ENCODE data around the gene TMX1. TPM values are rescaled to one million over a fixed set of nuclear protein-coding genes. Genes with fewer than 3 reads are reported as not detected.

TMX1 gene
- total and polyA plus RNA-seq, 10 of the 15 experiments (the other 5 are each of a cell fraction or from before 2014, with no cell fraction given): 29.1 to 152 (median 52.0) TPM

Small RNA genes within 50 kb of the gene (small RNA-seq; reads per million reads assigned to genes)
- gene RF00019: not detected
- gene RF00156: not detected

Other genes with a start within 250 kb of the TMX1 start
- gene TRIM9, start 145.1 kb upstream of the TMX1 start, total RNA-seq (2014; rRNA removed): 0.11 and 0.22 TPM in 2 replicates
- 0.09 TPM in 2 replicates for gene TRIM9, start 145.1 kb upstream of the TMX1 start, total RNA-seq (2014; rRNA removed; fragmentation: Illumina TruSeq; extraction: Trizol)
- gene TRIM9, start 145.1 kb upstream of the TMX1 start, total RNA-seq (2021): 0.18 and 0.19 TPM in 2 replicates
- gene TRIM9, start 145.1 kb upstream of the TMX1 start, polyA plus RNA-seq (2011; rRNA removed): 0.12 and 0.26 TPM in 2 replicates
- 0.03 and 0.10 TPM in 2 replicates for gene TRIM9, start 145.1 kb upstream of the TMX1 start, polyA plus RNA-seq (2014; fragmentation: Illumina TruSeq; extraction: Trizol)
- gene TRIM9, start 145.1 kb upstream of the TMX1 start, polyA plus RNA-seq (2014; fragmentation: Nextera tagmentation; extraction: Ambion mirVana): under 1 TPM in 1 of 2 experiments, not detected in 1; 0.04 TPM
- gene TRIM9, start 145.1 kb upstream of the TMX1 start, polyA plus RNA-seq (2014; rRNA removed): 0.12 and 0.20 TPM in 2 replicates
- under 1 TPM in 1 of 2 experiments, not detected in 1; 0.05 TPM for gene TRIM9, start 145.1 kb upstream of the TMX1 start, polyA plus RNA-seq (2016; fragmentation: Nextera tagmentation; extraction: Ambion mirVana)